AG10803 (cell line): Measurements from ENCODE around the gene APBB3.
"Not testable (repeated sequence)": the region's sequence is repeated elsewhere in the genome, so short reads cannot be mapped to it uniquely, and the experiment has no call there.

Source experiments
- DNase-seq: peaks from one replicate; pipeline ENCODE4 v3.0.0; 2010; ENCODE audit warnings: low read depth
- H3K4me3 ChIP-seq: 2 replicates; pipeline ENCODE4 v1.5.1; 2011; ENCODE audit warnings: mild to moderate bottlenecking, low read length, control low read depth
- TF ChIP-seq, protein P1 (sequence below): conservative IDR thresholded peaks from 2 replicates; pipeline ENCODE4 v1.5.1; 2011; ENCODE audit warnings: mild to moderate bottlenecking, low read length, control low read depth, inconsistent platforms

The APBB3 gene

DNA sequence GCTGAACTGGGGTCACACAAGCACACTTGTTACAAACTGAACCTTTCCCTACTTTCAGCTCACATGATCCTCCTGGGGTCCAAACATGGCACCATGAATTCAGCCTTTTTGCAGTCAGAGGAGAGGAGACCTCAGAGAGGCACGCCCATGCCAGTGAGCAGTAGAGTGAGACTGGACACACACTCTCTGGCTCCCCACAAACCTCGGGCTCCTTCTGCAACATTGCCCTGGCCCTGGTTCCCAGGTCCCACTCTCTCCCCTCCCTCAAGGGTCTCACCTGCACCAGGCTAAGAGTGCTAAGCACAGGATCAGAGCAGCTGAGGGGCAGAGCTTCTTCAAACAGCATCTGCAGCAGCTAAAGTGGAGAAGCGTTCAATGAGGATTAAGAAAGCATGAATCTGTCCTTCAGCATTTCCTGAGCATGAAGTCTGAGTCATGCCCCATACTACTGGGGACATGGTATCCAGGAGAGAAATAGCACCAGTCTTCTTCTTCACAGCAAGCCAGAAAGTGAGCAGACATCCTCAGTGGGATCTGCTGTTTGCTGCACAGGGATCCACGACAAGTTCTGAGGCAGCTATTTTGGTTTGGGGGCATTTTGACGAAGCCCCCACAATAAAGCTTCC is 27.5 kb upstream of the APBB3 start:
- peak; percentile 60 for DNase-seq
- TF ChIP-seq, protein P1, sequence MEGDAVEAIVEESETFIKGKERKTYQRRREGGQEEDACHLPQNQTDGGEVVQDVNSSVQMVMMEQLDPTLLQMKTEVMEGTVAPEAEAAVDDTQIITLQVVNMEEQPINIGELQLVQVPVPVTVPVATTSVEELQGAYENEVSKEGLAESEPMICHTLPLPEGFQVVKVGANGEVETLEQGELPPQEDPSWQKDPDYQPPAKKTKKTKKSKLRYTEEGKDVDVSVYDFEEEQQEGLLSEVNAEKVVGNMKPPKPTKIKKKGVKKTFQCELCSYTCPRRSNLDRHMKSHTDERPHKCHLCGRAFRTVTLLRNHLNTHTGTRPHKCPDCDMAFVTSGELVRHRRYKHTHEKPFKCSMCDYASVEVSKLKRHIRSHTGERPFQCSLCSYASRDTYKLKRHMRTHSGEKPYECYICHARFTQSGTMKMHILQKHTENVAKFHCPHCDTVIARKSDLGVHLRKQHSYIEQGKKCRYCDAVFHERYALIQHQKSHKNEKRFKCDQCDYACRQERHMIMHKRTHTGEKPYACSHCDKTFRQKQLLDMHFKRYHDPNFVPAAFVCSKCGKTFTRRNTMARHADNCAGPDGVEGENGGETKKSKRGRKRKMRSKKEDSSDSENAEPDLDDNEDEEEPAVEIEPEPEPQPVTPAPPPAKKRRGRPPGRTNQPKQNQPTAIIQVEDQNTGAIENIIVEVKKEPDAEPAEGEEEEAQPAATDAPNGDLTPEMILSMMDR: no peak
- no peak overlapping the region for H3K4me3 ChIP-seq

DNA sequence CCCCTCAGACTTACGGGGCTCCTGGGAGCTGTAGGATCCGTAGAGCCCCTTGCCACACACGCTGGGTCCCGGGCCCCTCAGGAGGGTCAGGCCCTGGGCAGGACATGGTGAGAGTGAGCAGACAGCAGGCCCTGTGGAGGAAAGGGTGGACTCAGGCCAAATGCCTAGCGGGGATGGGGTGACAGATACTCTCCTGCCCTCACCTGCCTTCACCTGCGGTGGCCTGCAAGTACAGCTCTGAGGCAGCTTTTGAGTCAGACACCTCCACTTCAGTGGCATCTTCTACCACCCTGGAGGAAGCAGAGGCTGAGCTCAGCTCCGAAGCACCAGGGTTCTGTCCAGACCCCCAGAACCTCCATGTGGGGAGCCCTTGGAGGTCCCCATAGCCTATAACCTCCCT is 26.5 kb upstream of the APBB3 start:
- TF ChIP-seq, protein P1: no peak
- H3K4me3 ChIP-seq: no peak overlapping the region
- no peak for DNase-seq

DNA sequence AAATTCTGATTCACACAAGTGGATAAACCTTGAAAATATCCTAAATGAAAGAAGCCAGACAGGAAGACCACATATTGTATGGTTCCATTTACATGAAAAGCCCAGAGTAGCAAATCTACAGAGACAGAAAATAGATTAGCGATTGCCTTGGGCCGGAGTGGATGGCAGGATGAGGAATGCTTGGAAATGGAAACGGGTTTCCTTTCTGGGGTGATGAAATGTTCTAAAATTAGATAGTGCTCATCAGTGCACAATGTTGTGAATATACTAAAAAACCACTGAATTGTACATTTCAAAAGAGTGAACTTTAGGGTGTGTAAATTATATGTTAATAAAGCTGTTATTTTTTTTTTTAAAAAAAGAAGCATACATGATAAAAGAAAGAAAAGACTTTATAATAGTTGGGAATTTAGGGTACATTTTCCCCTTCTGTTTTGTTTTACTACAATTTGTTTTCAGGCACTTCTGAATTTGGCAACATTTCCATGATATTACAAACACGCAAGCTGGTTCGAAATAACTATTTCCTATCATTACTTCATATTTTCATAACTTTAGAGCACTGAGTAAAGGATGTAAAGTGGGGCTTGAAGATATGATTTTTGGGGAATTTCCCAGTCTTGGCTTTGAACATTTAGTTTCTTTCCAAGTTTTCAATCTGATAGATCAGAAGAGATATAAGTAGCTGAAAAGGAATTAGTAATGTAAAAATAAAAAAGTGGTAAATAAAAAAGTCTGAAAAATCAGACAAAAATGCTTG is 24.1 kb upstream of the APBB3 start:
- H3K4me3 ChIP-seq: no peak overlapping the region

DNA sequence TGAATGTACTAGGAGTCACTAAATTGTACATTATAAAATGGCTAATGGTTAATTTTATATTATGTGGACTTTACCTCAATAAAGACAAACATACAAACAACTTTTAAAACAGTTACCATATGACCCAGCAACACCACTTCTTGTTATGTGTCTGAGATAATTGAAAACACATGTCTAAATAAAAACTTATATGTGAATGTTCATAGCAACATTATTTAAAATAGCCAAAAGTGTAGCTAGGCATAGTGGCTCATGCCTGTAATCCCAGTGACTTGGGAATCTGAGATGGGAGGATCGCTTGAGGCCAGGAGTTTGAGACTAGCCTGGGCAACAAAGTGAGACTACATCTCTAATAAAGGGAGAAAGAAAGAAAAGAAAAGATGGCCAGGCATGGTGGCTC is 23.1 kb upstream of the APBB3 start:
- TF ChIP-seq, protein P1: no peak
- DNase-seq: peak; percentile 52
- H3K4me3 ChIP-seq: no peak overlapping the region

More for the DNA sequence above, 24.1 kb upstream of the APBB3 start:
- peak; percentile 66 for DNase-seq
- TF ChIP-seq, protein P1: no peak

DNA sequence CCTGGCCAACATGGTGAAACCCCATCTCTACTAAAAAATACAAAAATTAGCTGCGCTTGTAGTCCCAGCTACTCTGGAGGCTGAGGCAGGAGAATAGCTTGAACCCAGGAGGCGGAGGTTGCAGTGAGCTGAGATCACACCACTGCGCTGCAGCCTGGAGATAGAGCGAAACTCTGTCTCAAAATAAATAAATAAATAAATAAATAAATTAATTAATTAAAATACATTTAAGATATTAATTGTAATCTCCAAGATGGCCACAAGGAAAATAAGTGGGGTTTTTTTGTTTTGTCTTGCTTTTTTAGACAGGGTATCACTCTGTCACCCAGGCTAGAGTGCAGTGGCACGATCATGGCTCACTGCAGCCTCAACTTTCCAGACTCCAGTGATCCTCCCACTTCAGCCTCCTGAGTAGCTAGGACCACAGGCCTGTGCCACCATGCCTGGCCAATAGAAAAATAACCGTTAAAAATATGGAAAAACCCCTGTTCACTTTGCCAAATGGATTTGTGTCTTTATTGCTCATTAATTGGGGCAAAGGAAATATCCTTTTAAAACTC is 14.9 kb upstream of the APBB3 start:
- H3K4me3 ChIP-seq, DNase-seq: not testable (repeated sequence)

DNA sequence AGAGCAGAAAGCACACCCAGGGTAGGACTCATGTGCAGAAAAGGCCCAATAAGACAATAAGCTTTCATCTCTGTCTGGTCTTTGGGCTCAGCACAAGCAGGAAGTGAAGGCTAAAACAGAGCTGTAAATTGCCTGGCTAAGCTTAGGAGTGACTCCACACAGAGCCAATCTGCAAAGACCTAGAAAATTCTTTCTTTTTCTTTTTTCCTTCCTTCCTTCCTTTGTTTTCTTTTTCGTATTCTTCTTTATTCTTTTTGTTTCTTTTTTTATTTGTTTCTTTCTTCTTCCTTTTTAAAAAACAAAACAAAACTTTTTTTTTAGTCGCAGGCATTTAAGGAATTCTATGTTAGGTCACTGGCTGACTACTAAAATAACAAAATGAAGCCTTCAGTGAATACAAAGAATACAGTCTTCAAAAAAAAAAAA is 12.4 kb upstream of the APBB3 start:
- H3K4me3 ChIP-seq: no peak overlapping the region
- no peak for DNase-seq
- TF ChIP-seq, protein P1: no peak

DNA sequence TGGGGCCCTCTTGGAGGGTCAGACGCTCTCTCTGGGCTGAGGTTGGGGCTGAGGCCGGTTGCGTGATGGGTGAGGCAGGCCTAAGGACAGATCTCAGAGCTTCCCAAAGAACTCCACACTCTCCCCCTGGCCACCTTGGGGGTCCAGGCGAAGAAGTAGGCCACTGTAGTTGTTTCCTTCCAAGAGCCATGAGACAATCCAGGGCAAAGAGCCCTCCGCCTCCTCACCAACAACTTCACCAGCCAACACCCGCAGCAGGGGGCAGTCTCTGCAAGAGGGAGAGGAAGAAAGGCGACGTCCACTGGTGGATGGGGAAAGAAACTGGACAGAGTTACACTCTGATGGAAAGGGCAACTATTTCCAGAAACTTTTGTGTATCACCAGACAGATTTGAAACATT is 10.9 kb upstream of the APBB3 start:
- peak; percentile 56 for DNase-seq
- no peak overlapping the region for H3K4me3 ChIP-seq
- TF ChIP-seq, protein P1: peak; percentile 64
